NB4 (cell line): ENCODE results near the gene ENTPD1.

Experiments used
- POLR2A ChIP-seq: IDR thresholded peaks from 2 replicates; pipeline ENCODE4 v1.6.1; 2011; ENCODE audit warnings: mild to moderate bottlenecking; ENCODE audit not compliant: insufficient read length; ENCODE audit errors: extremely low read depth
- TF ChIP-seq, protein P1 (sequence below): IDR thresholded peaks from one replicate; pipeline ENCODE4 v1.5.1; 2012; ENCODE audit warnings: low read depth, low read length

- TF ChIP-seq, protein P1, sequence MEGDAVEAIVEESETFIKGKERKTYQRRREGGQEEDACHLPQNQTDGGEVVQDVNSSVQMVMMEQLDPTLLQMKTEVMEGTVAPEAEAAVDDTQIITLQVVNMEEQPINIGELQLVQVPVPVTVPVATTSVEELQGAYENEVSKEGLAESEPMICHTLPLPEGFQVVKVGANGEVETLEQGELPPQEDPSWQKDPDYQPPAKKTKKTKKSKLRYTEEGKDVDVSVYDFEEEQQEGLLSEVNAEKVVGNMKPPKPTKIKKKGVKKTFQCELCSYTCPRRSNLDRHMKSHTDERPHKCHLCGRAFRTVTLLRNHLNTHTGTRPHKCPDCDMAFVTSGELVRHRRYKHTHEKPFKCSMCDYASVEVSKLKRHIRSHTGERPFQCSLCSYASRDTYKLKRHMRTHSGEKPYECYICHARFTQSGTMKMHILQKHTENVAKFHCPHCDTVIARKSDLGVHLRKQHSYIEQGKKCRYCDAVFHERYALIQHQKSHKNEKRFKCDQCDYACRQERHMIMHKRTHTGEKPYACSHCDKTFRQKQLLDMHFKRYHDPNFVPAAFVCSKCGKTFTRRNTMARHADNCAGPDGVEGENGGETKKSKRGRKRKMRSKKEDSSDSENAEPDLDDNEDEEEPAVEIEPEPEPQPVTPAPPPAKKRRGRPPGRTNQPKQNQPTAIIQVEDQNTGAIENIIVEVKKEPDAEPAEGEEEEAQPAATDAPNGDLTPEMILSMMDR = no peak
- TF ChIP-seq POLR2A = no peak
Observed at GRCh38 chr10:95836610-95837355, 80.8 kb downstream of the ENTPD1 start.
